ENCODE results near the gene PXDN. TPM values are rescaled to one million over a fixed set of nuclear protein-coding genes. Genes with fewer than 3 reads are reported as not detected.

Gene PXDN
- total and polyA plus RNA-seq, 2 experiments from 2014 or later, result 85.7 to 129 TPM

- Histone ChIP-seq H3K9me3 (ENCODE audit: low read depth) (no peaks in the 10 kb centered on the region), H3K27ac (no peak overlapping the region), H3K4me1 (ENCODE audit: low read depth) (no peaks in the 10 kb centered on the region), H3K36me3 (peaks cover 29% of the 10 kb centered on the region), H3K27me3 (no peaks in the 10 kb centered on the region), H3K4me3 (no peak overlapping the region)
- DNase-seq (ENCODE audit: low read depth in 1 of 2, low spot score in 1 of 2), result no peak
- TF ChIP-seq CTCF (IDR thresholded peaks at IDR 0.05; ENCODE audit: low read depth, low read length), result no peak
Observed at GRCh38 chr2:1670636-1671035, 73.7 kb downstream of the PXDN start.

GRCh38 chr2:1665761-1666505 lies 78.4 kb downstream of the PXDN start:
- Histone ChIP-seq H3K27me3 (no peaks in the 10 kb centered on the region), H3K36me3 (peaks cover 34% of the 10 kb centered on the region), H3K4me3 (no peak overlapping the region), H3K27ac (no peak overlapping the region), H3K4me1 (ENCODE audit: low read depth) (peaks cover 4% of the 10 kb centered on the region), H3K9me3 (ENCODE audit: low read depth) (no peaks in the 10 kb centered on the region)
- no peak for TF ChIP-seq CTCF (IDR thresholded peaks at IDR 0.05; ENCODE audit: low read depth, low read length)
- DNase-seq (ENCODE audit: low read depth in 1 of 2, low spot score in 1 of 2), result no peak

- Histone ChIP-seq H3K27ac (no peak overlapping the region), H3K27me3 (no peaks in the 10 kb centered on the region), H3K4me1 (ENCODE audit: low read depth) (peaks cover 4% of the 10 kb centered on the region), H3K9me3 (ENCODE audit: low read depth) (no peaks in the 10 kb centered on the region), H3K4me3 (no peak overlapping the region), H3K36me3 (peaks cover 39% of the 10 kb centered on the region)
- DNase-seq (ENCODE audit: low read depth in 1 of 2, low spot score in 1 of 2), result no peak
- TF ChIP-seq CTCF (IDR thresholded peaks at IDR 0.05; ENCODE audit: low read depth, low read length), result no peak
Observed at GRCh38 chr2:1664698-1665097, 79.6 kb downstream of the PXDN start.

GRCh38 chr2:1664076-1664605 lies 80.2 kb downstream of the PXDN start:
- Histone ChIP-seq H3K36me3 (peaks cover 39% of the 10 kb centered on the region), H3K27me3 (no peaks in the 10 kb centered on the region), H3K27ac (no peak overlapping the region), H3K9me3 (ENCODE audit: low read depth) (no peaks in the 10 kb centered on the region), H3K4me1 (ENCODE audit: low read depth) (peaks cover 4% of the 10 kb centered on the region), H3K4me3 (no peak overlapping the region)
- peak in 1 of 2 donors; percentile 10 for DNase-seq (ENCODE audit: low read depth in 1 of 2, low spot score in 1 of 2)
- TF ChIP-seq CTCF (IDR thresholded peaks at IDR 0.05; ENCODE audit: low read depth, low read length), result no peak

GRCh38 chr2:1663621-1664020 lies 80.7 kb downstream of the PXDN start:
- no peak overlapping the region for H3K27ac ChIP-seq
- H3K36me3 ChIP-seq, result peaks cover 39% of the 10 kb centered on the region
- H3K27me3 ChIP-seq, result no peaks in the 10 kb centered on the region
- no peaks in the 10 kb centered on the region for H3K9me3 ChIP-seq (ENCODE audit: low read depth)
- peaks cover 4% of the 10 kb centered on the region for H3K4me1 ChIP-seq (ENCODE audit: low read depth)
- no peak for DNase-seq (ENCODE audit: low read depth in 1 of 2, low spot score in 1 of 2)
- TF ChIP-seq CTCF (IDR thresholded peaks at IDR 0.05; ENCODE audit: low read depth, low read length), result no peak
- H3K4me3 ChIP-seq, result no peak overlapping the region
